GM19324 (cell line): ENCODE results near the gene TENM4.

Experiments
- ATAC-seq: cut with Tn5 transposase; IDR thresholded peaks from one replicate; pipeline ENCODE4 v1.9.1; 2021; ENCODE audit warnings: mild to moderate bottlenecking, moderate library complexity; ENCODE audit not compliant: unreplicated experiment, low FRiP score

Gene TENM4

DNA sequence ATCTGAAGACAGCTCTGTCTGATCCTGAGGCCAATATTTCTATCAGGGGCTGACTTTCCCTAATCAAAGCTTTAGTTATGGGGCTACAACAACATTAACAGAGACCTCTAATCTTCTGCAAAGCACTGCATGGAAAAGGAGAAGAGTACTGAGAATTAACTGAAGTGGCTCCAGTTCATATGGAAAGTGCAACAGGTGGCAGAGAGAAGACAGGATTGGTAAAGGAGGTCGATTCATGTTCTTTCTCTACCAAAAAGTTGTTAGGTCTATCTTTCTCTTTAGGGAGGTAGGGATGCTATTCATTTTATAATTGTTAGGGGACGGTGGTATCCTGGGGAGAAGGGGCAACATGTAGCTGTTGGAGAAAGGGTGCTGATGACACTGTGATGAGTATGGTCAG, 633.5 kb downstream of the TENM4 start:
- no peak for ATAC-seq

- no peak for ATAC-seq
Measured at GRCh38 chr11:78806214-78807004, 634.4 kb downstream of the TENM4 start.

DNA sequence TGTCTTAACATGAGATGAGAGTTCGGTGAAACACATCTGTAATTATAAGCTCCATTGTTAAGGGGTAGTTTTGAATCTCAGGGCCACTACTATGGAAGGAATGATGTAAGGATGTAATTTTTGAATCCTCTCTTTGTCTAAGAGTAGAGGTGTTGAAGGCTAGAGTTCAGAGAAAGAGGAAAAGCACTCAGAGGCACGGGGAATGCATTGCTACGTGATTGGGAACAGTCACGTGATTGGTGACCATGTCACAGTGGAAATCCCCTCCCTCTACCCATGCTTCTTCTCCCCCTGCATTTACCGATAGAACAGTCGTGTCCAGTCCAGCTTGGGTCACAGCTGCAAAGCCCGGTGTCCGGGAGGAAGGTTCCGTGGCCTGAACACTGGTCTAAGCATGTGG, 635.8 kb downstream of the TENM4 start:
- no peak for ATAC-seq

DNA sequence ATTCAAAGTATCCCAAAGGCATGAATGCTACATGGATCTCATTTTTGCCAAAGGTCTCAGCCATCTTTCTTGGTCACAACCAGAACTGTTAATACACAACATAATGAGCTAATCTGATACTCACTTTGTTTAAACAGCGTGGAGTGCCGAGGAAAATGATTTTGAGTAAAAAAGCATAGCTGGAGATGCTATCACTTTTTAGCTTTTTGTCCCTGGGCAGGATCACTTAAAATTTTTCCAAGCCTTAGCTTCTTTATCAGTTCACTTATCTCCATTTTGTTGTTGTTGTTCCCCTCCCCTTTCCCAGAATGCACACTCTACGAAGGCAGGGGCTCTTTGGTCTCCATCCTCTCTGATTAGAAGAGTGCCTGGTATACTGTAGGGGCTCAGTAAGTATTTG, 636.8 kb downstream of the TENM4 start:
- no peak for ATAC-seq

DNA sequence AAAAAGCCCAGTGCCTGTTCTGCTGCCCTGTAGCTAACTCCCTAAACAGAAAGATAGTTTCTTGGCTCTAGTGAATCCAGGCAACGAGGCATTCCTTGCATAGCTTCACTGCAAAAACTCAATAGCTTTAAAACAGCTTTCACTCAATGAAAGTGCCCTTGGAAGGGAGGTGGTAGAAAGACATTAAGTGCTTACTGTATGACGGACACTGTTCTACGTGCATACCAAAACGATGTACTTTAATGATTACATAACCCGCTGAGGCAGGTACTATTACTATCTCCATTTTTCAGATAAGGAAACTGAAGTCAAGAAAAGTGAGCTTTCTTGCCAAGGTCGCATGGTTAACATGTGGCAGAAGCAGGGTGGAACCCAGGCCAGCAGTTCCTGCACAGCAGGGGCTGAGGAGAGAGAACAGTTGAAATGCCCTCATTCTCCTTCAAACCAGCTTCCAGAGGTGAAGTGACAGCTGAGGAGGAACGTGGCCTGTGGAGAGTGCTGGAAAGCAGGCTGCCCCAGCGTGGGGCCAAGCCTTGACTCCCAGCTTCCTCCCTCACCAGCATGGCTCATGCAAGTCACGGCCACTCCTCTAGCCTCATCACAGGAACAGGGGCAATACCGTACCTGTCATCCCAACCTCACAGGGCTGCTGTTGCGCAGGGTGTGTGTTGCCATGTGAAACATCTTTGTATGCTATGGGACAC, 638.6 kb downstream of the TENM4 start:
- no peak for ATAC-seq

- no peak for ATAC-seq
Measured at GRCh38 chr11:78801161-78801884, 639.5 kb downstream of the TENM4 start.

GRCh38 chr11:78800756-78801155, 640.1 kb downstream of the TENM4 start:
- ATAC-seq, result no peak

DNA sequence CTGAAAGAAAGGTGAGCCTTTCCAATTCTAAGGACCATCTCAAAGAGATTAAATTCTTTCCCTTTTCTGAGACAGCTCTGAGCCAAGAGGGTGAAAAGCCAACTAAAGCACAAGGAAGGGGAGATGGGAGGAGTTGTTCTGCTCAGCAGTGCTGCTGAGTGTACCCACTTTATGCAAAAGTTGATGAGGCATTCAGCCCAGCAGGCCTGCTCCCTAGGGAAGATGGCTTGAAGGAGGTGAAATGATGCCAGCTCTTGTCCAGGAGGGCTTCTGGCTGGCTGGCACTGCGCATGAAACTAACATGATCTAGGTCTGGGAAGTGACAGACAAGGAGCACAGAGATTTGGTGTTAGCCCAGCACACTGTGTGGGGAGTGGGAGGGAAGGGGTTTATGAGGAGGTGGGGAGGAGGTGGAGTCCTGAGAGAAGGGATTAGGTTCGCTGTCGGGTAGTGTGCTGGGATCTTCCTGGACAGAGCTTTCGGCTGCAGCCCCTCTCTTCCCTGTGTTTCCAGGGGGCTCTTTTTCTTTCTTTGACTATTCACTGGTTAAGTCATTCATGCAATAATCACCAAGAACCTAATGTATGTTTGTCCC, 640.6 kb downstream of the TENM4 start:
- no peak for ATAC-seq

DNA sequence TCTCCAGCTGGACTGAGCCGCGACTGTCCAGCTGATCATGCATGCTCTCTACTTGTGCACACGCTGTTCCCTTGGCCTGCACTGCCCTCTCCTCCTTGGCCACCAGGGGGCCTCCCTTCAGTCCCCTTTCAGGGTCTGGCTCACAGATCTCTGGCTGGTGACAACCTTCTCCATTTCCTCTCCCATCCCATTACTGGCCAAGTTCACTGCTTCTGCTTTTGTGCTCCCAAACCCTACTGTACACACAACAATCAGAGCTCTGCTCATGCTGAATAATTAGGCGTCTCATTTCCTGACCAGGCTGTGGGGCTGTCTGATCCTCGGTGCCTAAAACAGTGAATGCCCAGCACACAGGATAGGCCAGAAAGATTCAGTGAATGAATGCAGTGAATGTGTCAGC, 642.2 kb downstream of the TENM4 start:
- ATAC-seq, result peak; percentile 72

GRCh38 chr11:78797559-78797958, 643.3 kb downstream of the TENM4 start:
- ATAC-seq, result no peak

DNA sequence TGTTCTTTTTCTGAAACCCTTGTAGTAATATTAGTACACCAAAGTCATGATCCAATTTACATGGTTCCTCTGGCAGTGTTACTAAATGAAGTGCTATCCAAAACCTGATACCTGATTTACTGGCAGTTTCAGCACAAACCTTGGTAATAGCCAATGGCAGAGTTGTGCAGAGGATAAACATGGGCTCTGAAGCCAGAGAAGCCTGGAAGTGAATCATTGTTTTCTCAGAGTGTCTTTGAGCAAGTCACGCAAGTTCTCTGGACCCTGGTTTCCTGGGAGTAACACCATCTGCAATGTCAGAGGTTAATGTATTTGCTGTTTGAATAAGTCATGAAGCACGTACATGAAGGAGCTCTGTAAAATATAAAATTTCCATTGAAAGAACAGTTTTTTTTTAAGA, 643.9 kb downstream of the TENM4 start:
- ATAC-seq, result no peak

DNA sequence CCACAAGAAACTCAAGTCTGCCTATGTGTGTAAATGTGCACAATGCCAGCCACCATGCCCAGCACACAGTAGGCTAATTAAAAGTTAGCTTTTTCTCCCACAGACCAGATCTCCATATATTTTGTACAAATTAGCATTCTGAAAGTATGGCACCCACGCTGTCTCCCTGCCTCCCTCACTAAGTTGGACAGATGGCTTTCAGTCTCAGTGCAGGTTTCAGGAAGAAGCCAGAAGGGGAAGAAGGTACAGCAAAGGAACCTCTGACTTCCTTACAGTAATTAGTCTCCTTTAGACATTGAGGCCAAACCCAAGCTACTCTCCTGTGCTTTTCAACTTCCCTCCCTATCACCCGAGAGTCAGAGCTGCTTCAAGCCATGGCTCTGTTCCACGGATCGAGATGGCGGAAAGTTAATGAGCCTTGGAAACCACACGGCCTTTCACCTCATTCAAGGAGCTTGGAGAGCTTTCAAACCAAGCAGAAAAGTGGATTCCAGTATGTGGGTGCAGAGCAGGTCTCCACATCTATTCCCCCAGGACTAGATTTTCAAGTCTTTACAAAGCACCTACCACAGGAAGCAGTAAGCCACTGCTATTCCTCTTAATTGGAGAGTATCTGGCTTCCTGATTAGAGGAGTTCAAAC, 645.1 kb downstream of the TENM4 start:
- no peak for ATAC-seq

GRCh38 chr11:78791964-78792363, 648.9 kb downstream of the TENM4 start:
- no peak for ATAC-seq

- no peak for ATAC-seq
Measured at GRCh38 chr11:78791254-78791653, 649.6 kb downstream of the TENM4 start.

- ATAC-seq, result no peak
Measured at GRCh38 chr11:78790784-78791183, 650.0 kb downstream of the TENM4 start.

- no peak for ATAC-seq
Measured at GRCh38 chr11:78789375-78789774, 651.5 kb downstream of the TENM4 start.

- no peak for ATAC-seq
Measured at GRCh38 chr11:78788533-78788932, 652.3 kb downstream of the TENM4 start.

GRCh38 chr11:78787696-78788095, 653.1 kb downstream of the TENM4 start:
- no peak for ATAC-seq

- no peak for ATAC-seq
Measured at GRCh38 chr11:78786746-78787145, 654.1 kb downstream of the TENM4 start.

DNA sequence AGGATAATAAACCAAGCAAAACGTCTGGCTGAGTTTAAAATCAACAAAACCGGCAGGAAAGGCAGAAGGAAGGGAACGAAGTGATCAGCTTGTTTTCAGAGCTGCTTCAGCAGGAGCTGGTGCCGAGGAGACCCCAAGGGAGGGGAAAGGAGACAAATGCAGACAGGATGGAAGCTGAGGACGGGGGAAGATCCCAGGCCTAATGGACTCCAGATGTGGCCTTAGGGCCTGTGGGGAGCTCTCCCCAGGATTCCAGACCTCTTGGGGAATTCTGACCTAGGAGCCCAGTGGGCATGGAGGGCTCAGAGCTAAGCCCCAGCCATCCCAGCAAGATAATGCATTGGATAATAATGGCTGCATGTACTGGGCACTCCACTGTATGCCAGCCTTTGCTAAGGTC, 654.7 kb downstream of the TENM4 start:
- ATAC-seq, result no peak
